Measurements from ENCODE around the gene ARHGAP10.
"Not testable (repeated sequence)": the region's sequence is repeated elsewhere in the genome, so short reads cannot be mapped to it uniquely, and the experiment has no call there.

ARHGAP10 gene

DNA sequence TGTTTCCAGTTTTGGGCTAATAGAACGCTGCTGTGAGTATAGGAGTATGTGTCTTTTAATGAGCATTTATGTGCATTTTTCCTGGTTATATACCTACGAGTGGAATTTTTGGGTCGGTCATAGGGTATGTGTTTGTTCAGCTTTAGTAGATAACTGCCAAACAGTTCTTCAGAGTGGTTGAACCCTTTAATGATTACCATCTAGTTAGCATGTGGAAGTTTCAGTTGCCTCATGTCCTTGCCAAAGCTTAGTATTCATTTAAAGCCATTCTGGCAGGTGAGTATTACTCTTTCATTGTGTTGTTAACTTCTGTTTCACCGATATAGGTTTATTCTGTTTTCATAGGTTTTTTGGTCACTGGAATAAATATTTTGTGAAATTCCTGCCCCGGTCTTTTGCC lies 229.1 kb downstream of the ARHGAP10 start:
- DNase-seq, result no peak

DNA sequence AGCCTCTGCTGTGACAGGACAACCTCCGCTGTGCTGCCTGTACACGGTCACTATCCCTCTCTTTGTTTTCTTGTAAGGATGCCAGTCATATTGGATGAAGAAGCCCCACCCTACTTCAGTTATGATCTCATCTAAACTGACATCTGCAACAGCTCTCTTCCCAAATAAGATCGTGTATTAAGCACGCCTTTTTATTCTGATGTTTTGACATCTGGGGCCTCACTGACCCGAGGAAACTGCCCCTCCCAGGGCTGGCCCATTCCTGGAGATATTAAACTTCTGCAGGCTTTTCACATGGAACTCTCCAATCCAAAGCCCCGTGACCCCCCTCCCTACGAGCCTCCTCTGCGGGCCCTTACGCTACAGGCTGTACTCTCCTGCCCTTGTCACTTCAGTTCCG lies 232.0 kb downstream of the ARHGAP10 start:
- no peak for DNase-seq

DNA sequence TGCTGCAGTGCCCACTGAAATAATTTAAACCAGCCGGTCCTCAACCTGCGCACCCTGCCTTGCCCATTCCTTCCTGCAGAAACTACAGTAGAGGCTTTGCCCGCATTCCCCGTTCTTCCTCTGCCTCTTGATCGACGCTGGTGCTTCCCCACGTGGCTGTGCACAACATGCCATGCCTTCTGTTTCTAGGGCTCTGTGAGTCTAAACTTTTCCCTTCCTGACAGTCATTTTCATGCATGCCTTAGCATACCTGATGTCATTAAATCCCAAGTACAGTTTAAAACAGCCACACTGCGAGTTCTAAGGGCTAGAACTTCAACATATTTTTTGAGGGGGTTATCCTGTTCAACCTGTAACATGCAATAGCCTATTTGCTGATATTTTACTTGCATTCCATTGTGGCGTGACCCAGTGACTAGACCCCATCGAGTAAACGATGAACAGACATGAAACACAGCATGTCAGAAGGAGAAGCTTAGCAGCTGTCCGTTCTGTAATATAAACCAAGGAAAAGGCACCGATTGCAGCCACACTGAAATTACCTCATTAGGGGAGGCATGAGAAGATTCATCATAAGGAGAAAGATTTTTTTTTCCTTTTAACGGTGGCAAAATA lies 232.5 kb downstream of the ARHGAP10 start:
- no peak for DNase-seq

DNA sequence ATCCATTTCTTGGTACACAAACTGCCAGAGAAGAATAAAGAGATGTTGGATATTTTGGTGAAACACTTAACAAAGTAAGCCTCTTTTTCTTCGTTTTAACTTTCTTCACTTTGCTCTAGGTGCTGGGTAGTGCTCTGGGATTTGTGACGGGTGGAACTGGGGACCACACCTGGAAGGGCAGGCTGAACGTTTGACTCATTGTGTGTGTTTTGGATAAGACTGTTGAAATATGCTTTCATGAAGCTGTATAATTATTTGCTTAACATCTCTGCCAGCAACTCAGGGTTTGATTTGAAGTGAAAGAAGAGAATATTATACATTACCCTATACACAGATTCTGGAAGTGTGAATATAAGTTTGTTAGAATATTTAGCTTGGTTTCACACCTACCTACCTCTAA lies 233.2 kb downstream of the ARHGAP10 start:
- no peak for DNase-seq

DNA sequence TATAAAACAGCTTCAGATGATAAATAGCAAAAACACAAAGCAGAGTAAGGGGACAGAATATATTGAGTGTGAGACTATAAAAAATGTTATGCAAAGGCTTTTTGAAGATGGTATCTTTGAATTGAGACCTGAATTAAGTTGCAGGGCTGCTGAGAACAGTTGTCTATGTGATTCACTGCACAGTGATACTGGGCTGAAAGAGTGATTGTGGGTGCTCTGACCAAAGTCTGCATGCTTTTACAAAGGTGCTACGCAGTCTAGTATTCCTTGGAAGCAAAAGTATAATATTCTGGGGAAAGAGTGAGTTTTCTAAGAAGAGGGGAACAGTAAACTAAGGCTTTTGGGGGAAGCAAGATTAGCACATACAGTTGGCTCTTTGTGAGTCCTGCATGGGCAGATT lies 234.0 kb downstream of the ARHGAP10 start:
- no peak for DNase-seq

DNA sequence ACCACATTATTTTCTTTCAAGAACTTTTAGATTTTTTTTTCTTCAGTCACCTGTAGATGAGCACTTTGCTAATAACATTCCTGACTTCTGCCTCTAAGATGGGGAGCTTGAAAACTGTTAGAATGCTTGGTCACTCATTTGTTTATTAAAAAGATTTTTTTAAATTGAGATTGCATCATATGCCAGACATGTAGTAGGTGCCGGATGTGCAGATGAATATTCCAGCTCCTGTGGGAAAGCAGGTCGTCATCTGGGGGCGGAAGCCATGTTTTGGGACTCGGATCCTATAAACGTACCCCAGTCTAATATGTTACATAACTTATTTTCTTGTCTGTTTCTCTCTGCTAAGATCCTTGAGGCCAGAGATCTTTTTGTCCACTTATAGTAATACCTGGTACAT lies 236.8 kb downstream of the ARHGAP10 start:
- DNase-seq, result no peak

DNA sequence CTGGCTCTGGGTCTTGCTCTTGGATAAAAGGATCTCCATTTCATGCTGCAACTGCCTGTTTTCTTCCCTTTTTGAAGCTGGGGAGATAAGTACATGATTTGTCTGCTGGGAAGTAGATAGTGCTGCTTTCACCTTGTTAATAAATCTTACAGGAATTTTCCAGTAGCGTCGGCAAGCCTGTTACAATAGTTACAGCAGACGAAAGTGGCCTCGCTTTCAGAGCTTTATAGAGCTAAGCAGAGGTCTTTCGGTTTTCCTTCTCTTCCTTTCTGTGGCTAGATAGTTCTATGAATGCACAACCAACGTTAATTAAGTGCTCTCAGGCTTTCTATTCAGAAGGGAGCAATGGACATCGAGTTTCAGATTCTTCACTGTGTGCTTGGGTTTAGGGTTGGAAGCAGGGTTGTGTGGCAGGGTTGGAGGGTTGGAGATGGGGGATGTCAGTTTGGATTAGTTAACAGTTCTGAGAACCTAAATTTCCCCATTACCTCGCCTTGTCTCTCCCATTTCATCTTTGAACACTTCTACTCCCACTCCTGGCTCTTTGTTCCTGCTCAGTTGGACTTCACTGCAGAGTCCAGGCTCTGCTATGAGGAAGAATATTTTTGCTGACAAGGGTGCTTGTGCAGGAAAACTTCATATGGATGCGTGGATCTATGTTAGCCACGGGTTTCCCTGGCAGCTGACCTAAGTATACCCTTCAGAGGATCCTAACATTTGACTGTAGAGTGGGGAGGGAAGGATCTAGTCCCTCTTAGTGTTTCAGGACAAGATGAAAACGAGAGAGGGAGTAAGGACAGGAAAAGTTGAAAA lies 237.9 kb downstream of the ARHGAP10 start:
- no peak for DNase-seq

DNA sequence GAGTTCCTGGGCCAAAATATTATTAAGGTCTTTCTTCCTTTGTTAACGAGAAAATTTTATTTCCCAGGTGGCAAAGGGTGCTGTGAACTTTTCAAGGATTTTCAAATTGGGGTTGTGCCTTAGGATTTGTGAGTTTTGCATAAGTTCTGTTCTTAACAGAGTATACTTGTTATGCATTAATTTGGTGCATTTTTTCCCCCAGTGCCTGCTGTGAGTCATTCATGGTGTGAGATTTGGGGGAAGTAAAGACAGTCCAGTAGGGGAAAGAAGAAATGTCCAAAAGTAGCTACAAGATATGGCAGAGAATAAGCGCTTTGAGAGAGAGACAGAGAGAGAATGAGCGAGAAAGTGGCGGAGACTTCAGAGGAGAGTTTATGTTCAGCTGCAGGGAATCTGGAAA lies 239.2 kb downstream of the ARHGAP10 start:
- DNase-seq, result no peak

DNA sequence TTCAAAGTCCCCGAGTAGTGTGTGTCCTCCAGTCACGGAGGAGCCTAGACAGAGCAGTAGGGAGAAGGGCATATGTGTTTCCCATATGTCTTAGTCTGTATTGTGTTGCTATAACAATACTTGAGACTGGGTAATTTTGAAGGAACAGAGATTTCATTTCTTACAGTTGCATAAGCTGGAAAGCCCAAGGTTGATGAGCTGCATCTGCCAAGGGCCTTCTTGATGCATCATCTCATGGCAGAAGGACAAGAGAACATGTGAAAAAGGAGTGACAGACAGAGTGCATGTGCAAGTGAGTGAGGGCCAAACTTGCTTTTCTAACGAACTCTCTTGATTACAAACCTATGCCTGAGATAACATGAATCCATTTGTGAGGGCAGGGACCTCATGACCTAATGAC lies 243.4 kb downstream of the ARHGAP10 start:
- DNase-seq, result no peak

DNA sequence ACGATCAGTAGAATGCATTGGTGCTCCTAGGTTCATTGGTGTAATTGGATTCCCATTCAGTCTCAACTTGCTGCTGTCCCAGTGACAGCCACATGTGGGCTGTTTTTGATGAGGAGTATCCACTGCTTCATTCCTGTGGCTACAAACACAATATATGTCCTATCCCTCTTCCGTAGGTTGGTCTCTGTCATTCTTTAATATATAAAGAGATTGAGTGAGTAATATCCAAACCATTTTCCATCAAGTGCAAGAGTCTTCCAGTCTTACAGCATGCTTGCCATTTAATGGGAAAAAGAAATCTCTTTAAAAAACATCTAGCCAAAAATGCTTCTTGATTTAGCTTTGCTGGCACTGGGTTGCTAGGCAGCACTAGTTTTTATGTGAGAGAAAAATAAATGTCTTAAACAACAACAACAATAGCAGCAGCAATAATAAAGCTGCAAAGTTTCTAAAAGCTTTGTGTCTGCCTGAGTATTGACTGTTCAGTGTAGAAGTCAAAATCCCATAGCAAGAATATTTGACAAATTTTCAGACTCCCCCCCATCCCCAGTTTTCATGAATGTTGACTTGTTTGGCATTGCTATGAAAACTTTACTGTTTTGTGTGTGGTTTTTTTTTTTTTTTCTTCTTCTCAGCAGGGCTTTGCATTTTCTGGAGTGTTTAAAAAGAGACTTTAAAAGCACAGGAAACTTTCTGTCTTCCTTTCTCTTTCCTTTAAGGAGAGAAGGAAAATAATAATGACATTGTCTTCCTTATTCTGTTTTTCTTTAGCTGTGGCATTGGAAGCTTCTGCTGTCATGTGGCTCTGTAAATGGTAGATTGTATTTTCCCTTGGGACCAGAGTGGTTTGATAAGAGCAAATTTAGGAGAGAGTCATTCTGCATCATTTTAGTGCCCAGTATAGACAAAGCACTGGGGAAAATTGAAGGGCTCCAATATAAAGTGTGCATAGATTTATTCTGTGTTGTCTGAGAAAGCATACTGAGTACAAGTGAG lies 244.3 kb downstream of the ARHGAP10 start:
- DNase-seq, result no peak

DNA sequence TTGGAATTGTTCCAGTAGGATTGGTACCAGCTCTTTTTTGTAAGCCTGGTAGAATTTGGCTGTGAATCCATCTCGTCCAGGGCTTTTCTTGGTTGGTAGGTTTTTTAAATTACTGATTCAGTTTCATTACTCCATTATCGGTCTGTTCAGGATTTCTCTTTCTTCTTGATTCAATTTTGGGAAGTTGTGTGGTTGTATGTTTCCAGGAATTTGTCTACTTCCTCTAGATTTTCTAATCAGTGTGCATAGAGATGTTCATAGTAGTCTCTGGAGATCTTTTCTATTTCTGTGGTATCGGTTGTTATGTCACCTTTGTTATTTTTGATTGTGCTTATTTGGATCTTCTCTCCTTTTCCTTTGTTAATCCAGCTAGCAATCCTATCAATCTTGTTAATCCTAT lies 248.7 kb downstream of the ARHGAP10 start:
- DNase-seq, result no peak

DNA sequence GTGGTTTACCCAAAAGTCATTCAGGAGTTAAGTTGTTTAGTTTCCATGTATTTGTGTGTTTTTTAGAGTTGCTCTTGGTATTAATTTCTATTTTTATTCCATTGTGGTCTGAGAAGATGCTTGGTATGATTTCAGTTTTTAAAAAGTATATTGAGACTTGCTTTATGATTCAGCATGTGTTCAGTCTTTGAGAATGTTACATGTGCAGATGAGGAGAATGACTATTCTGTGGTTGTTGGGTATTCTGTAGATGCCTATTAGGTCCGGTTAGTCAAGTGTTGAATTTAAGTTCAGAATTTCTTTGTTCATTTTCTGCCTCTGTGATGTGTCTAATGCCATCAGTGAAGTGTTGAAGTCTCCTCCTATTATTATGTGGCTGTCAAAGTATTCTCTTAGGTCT lies 249.4 kb downstream of the ARHGAP10 start:
- no peak for DNase-seq

DNA sequence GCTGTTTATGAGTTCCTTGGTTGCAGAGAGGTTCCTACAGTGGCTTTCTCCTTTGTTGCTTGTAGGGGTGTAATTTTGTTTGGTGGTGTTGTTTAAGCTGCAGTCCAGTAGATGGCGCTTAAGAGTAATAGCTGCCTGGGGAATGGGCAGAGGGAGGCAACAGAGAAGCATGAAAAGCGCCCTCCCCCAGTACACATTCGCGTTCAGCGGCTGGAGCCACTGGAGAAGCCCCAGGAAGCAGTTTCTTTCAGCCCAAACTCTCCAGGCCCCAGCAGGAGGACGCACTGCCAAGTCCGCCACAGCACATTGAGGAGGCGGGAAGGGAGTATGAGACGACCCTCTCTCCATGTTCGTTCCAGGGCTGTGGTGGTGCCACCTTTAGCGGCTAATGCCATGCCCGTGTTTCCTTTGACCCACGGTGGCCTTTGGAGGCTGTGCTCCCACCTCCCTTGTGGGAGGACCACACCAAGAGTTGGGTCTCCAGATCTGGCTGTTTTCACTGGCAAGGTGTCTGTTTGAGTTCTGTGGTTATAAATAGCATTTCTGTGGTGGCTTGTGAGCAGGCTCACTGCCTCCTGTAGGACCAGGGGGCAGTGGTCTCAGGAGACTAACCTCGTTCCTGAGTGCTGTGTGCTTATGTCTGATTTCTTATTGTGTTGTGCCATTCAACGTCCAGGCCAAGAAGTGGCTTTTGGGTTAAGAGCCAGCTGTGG lies 252.3 kb downstream of the ARHGAP10 start:
- no peak for DNase-seq

DNA sequence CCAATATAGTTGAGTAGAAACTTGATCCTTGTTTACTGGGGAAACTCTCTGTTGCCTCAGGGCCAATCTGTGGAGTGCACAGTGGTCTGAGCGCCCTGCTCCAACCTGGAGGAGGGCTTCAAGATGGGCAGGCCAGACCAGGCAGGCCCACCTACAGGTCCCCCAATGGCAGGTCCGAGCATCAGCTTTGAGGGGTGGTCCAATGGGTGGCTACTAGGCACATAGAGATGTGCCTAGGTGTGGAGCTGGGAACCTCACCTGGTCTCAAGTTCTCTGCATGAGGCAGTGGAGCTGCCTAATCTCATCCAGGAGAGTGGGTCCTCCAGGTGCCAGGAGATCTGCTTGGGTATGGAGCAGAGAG lies 252.9 kb downstream of the ARHGAP10 start:
- DNase-seq, result no peak

DNA sequence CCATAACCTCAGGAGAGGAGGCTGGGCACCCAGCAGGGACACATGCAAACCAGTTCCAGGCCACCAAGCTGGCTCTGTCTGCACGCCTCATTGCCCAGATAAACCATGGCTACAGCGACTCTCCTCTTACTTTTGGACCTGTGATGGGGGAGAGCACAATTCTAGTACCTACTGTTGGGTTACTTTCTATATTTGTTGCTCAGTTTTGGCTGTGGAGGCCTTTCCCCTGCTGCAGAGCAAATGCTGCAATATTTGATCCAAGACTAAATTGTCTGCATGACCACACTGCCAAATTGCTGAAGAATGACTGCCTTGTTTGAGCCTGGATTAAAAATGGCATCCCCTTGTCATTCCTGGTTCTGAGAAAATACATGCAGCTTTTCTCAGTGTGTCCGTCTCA lies 253.5 kb downstream of the ARHGAP10 start:
- DNase-seq, result no peak

DNA sequence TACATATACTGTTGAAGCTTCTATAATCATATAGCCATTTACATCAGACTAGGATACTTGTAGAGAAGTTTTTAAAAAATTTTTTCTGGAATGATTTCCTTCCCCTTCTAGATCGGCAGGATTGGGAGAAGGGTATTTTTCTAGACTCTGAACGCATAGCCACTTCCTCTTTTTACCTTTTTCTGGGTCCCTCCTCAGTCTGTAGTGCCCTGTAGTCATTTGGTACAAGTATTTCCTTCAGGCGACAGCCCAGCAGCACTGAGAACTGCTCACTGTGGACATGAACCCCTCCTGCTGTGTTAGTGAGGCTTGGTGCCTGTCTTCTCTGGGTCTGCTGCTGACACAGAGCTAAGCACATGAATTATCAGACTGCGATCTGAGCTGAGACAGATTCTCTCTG lies 255.4 kb downstream of the ARHGAP10 start:
- DNase-seq, result no peak

DNA sequence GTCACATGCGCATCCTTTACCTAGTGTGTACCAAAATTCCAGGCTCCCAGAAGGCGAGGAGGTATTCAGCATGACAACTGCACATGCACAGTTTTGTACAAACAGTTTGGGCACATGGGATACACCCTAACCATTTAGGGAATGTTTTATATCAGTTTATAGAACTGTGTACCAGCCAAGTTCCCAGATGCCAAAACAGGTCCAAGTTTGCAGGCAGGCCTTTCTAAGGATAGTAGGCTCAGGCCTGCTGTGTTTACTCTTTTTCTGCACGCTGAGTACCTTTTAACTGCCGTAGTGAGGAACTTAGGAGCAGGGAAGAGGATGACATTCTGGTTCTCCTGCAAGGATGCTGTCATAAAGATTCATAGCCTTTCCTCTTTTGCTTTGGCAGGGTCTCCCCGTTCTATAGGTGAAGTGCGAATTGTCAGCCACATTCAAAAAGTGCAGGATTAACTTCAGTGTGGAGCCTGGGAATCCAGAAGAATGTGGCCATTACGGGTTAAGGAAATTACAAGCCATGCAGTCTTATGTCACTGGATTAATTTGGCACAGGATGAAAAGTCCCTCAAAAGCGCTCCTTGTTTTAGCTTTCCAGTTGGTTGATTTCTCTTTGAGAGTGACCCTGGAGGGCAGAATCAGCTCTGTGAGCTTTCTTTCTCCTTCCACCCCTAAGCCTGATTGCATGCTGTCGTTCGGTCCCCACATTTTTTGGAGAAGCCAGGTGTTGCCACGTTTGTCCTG lies 259.8 kb downstream of the ARHGAP10 start:
- no peak for DNase-seq

DNA sequence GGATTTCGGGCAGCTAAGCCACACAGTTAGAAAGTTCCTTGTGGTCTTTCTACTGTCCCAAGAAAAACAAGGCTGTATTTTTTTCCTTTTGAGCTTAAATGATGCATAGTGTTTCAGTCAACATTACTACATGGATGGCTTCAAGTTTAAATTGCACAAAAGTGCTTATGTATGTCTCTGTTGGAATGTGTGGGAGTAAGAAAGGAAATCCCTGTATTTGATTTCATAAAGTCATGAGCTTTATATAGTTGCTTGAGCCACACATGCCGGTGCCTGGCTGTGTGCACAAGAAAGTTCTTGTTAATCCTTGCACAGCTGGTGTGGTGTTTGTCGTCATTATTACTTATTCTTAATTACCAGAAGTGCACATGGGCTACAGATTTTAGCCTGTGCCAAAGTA lies 262.2 kb downstream of the ARHGAP10 start:
- DNase-seq, result no peak

DNA sequence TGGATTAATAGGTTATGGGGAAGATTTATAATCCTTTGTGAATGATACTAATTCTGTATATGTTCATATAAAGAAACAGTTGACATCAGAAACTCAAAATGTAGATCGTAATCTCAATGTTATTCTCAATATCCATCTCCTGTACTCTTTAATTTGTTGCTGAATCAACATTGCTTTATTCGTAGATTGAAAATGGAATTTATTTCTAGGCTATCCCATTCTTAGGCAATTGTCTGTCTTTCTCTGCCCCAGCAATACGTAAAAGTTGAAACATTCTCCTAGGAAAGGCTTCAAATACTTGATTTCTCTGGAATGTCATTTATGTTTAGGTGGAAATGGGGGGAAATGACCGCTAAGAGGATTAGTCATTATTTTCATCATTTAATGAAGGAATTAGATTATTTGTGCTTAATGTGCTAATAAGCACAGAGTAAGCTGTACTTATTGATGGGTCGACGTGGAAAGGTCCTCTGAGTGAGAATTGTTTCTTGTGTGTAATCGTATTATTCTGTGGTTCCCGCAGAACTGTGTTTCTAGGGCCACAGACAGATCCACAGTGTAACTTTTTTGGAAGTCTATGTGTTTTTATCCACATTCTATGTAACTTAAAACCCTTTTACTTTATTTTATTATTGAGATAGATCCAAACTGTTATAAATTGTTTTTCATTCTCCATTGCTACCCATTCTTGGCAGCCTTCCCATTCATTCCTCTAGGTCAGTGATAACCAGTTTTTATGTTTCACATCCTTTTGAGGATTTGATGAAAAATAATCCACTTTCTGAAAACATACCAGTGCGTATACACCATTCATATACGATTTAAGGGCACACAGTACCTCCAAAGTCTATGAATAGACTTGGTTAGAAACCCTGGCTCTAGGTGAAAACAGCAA lies 262.9 kb downstream of the ARHGAP10 start:
- no peak for DNase-seq

DNA sequence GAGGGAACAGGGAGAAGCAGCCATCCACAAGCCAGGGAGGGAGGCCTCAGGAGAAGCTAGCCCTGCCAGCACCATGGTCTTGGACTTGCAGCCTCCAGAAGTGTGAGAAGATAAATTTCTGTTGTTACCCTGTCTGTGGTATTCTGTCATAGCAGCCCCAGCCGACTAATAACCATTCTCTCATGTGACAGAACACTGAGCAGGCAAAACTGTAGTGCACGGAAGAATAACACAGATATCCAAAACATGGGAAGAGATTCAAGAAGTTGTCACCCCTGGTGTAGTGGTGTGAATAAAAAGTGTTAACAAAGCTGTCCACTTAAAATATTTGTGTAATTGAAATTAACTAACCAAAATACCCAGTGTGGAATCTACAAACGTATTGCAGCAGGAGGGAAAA lies 265.0 kb downstream of the ARHGAP10 start:
- DNase-seq, result no peak

DNA sequence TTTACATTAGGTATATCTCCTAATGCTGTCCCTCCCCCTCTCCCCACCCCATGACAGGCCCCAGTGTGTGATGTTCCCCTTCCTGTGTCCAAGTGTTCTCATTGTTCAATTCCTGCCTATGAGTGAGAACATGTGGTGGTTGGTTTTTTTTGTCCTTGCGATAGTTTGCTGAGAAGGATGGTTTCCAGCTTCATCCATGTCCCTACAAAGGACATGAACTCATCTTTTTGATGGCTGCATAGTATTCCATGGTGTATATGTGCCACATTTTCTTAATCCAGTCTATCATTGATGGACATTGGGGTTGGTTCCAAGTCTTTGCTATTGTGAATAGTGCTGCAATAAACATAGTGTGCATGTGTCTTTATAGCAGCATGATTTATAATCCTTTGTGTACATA lies 268.1 kb downstream of the ARHGAP10 start:
- not testable (repeated sequence) for DNase-seq
